GM10266 (cell line): Measurements from ENCODE around the gene KCTD20.

Experiments
- DNase-seq: peaks from one replicate; pipeline ENCODE4 v3.0.0; 2012; ENCODE audit errors: extremely low spot score
- CTCF ChIP-seq: IDR thresholded peaks from 2 replicates; pipeline ENCODE4 v1.5.1; 2012; ENCODE audit warnings: mild to moderate bottlenecking, low read depth; ENCODE audit not compliant: control insufficient read depth, insufficient read depth; ENCODE audit errors: missing control alignments

KCTD20 gene

GRCh38 chr6:36516559-36516958, 73.8 kb downstream of the KCTD20 start:
- TF ChIP-seq CTCF: no peak
- no peak for DNase-seq

GRCh38 chr6:36516988-36517387, 74.2 kb downstream of the KCTD20 start:
- TF ChIP-seq CTCF: no peak
- no peak for DNase-seq

- no peak for DNase-seq
- TF ChIP-seq CTCF: no peak
These were observed 74.6 kb downstream of the KCTD20 start for GRCh38 chr6:36517408-36517807.

- no peak for TF ChIP-seq CTCF
- no peak for DNase-seq
These were observed 76.6 kb downstream of the KCTD20 start for GRCh38 chr6:36519352-36519751.

- no peak for DNase-seq
These were observed 80.7 kb downstream of the KCTD20 start for GRCh38 chr6:36523451-36523850.

GRCh38 chr6:36523936-36524499, 81.2 kb downstream of the KCTD20 start:
- no peak for DNase-seq
- TF ChIP-seq CTCF: no peak

More at GRCh38 chr6:36523451-36523850, 80.7 kb downstream of the KCTD20 start:
- TF ChIP-seq CTCF: no peak

- no peak for TF ChIP-seq CTCF
- DNase-seq: no peak
These were observed 82.1 kb downstream of the KCTD20 start for GRCh38 chr6:36524871-36525270.
